Measurements from ENCODE around the gene C1orf198. TPM values are rescaled to one million over a fixed set of nuclear protein-coding genes. Genes with fewer than 3 reads are reported as not detected.

Gene C1orf198
- total RNA-seq, 3 donors from 2014 or later = 63.6 to 138 (median 124) TPM

GRCh38 chr1:230798491-230798890, 69.8 kb downstream of the C1orf198 start:
- TF ChIP-seq POLR2AphosphoS5 (IDR thresholded peaks at IDR 0.05) (no peak), CTCF (IDR thresholded peaks at IDR 0.05) (no peak), POLR2A (IDR thresholded peaks at IDR 0.05) (no peak)
- Histone ChIP-seq H3K9me3 (no peaks in the 10 kb centered on the region), H3K27ac (no peak overlapping the region), H3K4me3 (no peak overlapping the region), H3K27me3 (no peaks in the 10 kb centered on the region), H3K36me3 (no peaks in the 10 kb centered on the region), H3K4me1 (no peaks in the 10 kb centered on the region)
- DNase-seq (ENCODE audit: low spot score in 2 of 2) = no peak
- intact Hi-C loops (cut with DNase I; ENCODE audit: low total_unique reads) = no loop called here

DNA sequence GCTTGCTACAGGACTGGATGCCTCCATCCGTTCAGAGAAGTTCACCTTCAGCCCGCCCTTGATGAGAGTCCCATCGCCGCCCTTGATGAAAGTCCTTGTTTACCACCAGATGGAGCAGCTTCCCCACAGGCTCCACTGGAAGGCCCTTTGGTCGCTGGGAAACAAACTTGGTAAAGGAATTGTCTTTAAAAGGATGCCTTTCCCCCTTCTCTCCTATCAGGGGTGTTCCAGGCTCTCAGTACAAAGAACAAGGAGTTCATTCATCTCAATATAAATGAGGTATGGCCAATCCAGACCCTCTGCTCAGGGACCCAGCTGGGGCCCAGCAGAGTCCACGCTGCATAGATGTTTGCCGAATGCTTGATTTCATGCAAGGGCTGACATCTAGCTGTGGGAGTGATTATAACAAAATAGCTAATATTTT, 70.4 kb downstream of the C1orf198 start:
- no peak overlapping the region for H3K27ac ChIP-seq
- DNase-seq (ENCODE audit: low spot score in 2 of 2) = peak; percentile 45 to 64
- no peak for TF ChIP-seq POLR2A (IDR thresholded peaks at IDR 0.05)
- peak in 1 of 3 donors; percentile 42 for TF ChIP-seq POLR2AphosphoS5 (IDR thresholded peaks at IDR 0.05)
- TF ChIP-seq CTCF (IDR thresholded peaks at IDR 0.05) = peak; percentile 19 to 82 (median 78)
- H3K27me3 ChIP-seq = no peaks in the 10 kb centered on the region
- H3K36me3 ChIP-seq = no peaks in the 10 kb centered on the region
- intact Hi-C loops (cut with DNase I; ENCODE audit: low total_unique reads) = no loop called here
- H3K9me3 ChIP-seq = no peaks in the 10 kb centered on the region
- no peak overlapping the region for H3K4me3 ChIP-seq
- H3K4me1 ChIP-seq = no peaks in the 10 kb centered on the region

DNA sequence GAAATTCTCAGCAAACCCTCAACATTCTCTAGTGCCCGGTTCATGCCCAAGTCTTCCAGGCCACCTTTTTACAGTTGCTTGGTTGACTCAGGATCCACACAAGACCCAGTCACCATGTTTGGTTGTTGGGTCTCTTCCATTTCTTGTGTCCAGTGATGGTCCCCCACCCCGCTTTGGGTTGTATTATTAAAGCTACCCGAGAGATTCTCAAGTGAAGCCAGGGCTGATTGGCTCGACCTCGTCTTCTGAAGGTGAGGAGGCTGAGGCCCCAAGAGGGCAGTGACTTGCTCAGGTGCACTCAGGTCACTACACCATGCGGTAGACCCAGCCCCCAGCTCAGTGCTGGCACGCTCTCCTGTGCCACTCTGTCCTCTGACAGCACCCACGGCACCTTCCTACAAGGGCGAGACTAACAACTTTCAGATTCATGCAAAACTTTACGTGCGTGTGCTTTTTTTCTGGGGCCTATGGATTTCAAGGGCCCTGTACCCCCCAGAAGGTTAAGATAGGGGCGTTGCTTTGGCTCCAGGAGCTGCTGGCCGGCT, 70.9 kb downstream of the C1orf198 start:
- TF ChIP-seq POLR2AphosphoS5 (IDR thresholded peaks at IDR 0.05) = no peak
- no peak for TF ChIP-seq CTCF (IDR thresholded peaks at IDR 0.05)
- no peak for TF ChIP-seq POLR2A (IDR thresholded peaks at IDR 0.05)
- Histone ChIP-seq H3K27ac (no peak overlapping the region), H3K36me3 (no peaks in the 10 kb centered on the region), H3K27me3 (no peaks in the 10 kb centered on the region), H3K4me1 (no peaks in the 10 kb centered on the region), H3K4me3 (no peak overlapping the region), H3K9me3 (no peaks in the 10 kb centered on the region)
- intact Hi-C loops (cut with DNase I; ENCODE audit: low total_unique reads) = no loop called here
- no peak for DNase-seq (ENCODE audit: low spot score in 2 of 2)

- intact Hi-C loops (cut with DNase I; ENCODE audit: low total_unique reads) = no loop called here
- H3K4me1 ChIP-seq = no peaks in the 10 kb centered on the region
- no peaks in the 10 kb centered on the region for H3K27me3 ChIP-seq
- no peaks in the 10 kb centered on the region for H3K36me3 ChIP-seq
- H3K27ac ChIP-seq = no peak overlapping the region
- no peaks in the 10 kb centered on the region for H3K9me3 ChIP-seq
- TF ChIP-seq CTCF (IDR thresholded peaks at IDR 0.05) = no peak
- TF ChIP-seq POLR2A (IDR thresholded peaks at IDR 0.05) = no peak
- no peak for TF ChIP-seq POLR2AphosphoS5 (IDR thresholded peaks at IDR 0.05)
- H3K4me3 ChIP-seq = no peak overlapping the region
- no peak for DNase-seq (ENCODE audit: low spot score in 2 of 2)
Measured at GRCh38 chr1:230796626-230797025, 71.7 kb downstream of the C1orf198 start.

DNA sequence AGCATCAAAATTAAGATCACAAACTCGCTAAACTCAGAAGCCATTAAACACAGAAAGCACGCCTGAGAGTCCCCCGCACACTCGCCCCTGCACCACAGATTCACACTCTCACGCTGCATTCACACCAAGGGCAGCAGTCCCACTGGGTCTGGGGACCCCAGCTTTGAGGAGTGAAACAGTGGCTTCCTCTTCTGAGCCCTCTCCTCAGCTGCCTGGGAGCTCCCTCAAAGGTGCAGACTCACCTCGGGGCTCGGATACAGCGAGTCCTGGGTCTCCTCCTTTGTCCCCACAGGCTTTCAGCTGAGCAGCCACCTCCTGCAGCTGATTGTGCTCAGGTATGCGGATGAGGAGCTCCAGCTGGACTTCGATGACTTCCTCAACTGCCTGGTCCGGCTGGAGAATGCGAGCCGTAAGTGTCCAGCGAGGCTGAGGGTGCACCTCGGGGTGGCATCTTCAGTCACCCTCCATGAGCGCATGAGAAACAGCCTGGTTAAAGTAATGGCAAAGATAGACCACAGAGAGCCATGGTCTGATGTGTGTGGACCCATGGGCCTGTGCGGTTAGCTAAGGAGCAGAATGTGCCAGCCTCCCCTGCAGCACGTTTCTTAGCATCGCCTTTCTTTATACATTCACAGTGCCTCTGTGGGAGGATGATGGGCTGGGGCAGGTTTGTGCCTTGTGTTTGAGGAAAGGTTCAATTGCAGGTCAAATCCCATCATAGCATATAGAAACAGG, 73.3 kb downstream of the C1orf198 start:
- no peak overlapping the region for H3K4me3 ChIP-seq
- intact Hi-C loops (cut with DNase I; ENCODE audit: low total_unique reads) = no loop called here
- H3K27ac ChIP-seq = no peak overlapping the region
- no peaks in the 10 kb centered on the region for H3K27me3 ChIP-seq
- no peaks in the 10 kb centered on the region for H3K9me3 ChIP-seq
- H3K4me1 ChIP-seq = no peaks in the 10 kb centered on the region
- no peak for DNase-seq (ENCODE audit: low spot score in 2 of 2)
- H3K36me3 ChIP-seq = no peaks in the 10 kb centered on the region
- no peak for TF ChIP-seq POLR2AphosphoS5 (IDR thresholded peaks at IDR 0.05)
- TF ChIP-seq CTCF (IDR thresholded peaks at IDR 0.05) = no peak
- no peak for TF ChIP-seq POLR2A (IDR thresholded peaks at IDR 0.05)

All from breast epithelium (tissue), 4 donors.